Testis (tissue), 2 donors: ENCODE results near the gene PLAAT5.
"Not testable (repeated sequence)": the region's sequence is repeated elsewhere in the genome, so short reads cannot be mapped to it uniquely, and the experiment has no call there.

Experiments
- POLR2A ChIP-seq: fragments of 450-650 bp; IDR thresholded peaks from one replicate; pipeline ENCODE4 v1.6.1; 2017; ENCODE audit warnings: antibody characterized with exemption, mild to moderate bottlenecking, moderate library complexity
- TF ChIP-seq, protein P1 (sequence below), 3 experiments: fragments of 450-650 bp in 2 of 3; fragments of 200-600 bp in 1 of 3; sonication (generic) in 1 of 3; IDR thresholded peaks; one replicate each; pipeline ENCODE4 v1.5.1; 2016 to 2019; ENCODE audit warnings: antibody characterized with exemption in 3 of 3, mild to moderate bottlenecking in 2 of 3, moderate library complexity in 1 of 3

DNA sequence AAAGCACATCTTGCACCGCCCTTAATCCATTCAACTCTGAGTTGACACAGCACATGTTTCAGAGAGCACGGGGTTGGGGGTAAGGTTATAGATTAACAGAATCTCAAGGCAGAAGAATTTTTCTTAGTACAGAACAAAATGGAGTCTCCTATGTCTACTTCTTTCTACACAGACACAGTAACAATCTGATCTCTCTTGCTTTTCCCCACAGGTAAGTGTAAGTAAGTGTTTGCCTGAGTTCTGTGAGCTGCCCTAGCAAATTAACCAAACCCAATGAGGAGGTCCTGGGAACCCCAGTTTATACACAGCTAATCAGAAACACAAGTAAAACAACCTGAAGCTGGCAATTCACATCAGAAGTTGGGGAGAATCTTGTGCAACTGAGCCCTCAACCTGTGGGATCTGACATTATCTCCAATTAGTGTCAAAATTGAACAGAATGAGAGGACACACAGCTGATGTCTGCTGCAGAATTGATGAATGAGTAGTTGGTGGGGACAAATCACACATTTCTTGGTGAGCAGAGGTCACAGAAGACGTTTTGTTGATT, 37.8 kb upstream of the PLAAT5 start:
- TF ChIP-seq, protein P1, sequence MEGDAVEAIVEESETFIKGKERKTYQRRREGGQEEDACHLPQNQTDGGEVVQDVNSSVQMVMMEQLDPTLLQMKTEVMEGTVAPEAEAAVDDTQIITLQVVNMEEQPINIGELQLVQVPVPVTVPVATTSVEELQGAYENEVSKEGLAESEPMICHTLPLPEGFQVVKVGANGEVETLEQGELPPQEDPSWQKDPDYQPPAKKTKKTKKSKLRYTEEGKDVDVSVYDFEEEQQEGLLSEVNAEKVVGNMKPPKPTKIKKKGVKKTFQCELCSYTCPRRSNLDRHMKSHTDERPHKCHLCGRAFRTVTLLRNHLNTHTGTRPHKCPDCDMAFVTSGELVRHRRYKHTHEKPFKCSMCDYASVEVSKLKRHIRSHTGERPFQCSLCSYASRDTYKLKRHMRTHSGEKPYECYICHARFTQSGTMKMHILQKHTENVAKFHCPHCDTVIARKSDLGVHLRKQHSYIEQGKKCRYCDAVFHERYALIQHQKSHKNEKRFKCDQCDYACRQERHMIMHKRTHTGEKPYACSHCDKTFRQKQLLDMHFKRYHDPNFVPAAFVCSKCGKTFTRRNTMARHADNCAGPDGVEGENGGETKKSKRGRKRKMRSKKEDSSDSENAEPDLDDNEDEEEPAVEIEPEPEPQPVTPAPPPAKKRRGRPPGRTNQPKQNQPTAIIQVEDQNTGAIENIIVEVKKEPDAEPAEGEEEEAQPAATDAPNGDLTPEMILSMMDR (IDR thresholded peaks at IDR 0.05), result not testable (repeated sequence)
- not testable (repeated sequence) for TF ChIP-seq POLR2A
